SK-N-SH (cell line): ENCODE results near the gene CSPG4. TPM values are rescaled to one million over a fixed set of nuclear protein-coding genes. Genes with fewer than 3 reads are reported as not detected.
"Not testable (repeated sequence)": the region's sequence is repeated elsewhere in the genome, so short reads cannot be mapped to it uniquely, and the experiment has no call there.

Experiments
- CTCF ChIA-PET: fragments of 300-600, 350-600 bp; formaldehyde crosslinking; extraction: SDS; loops from one replicate; lab custom pipeline; 2021; lab: Yijun Ruan, JAX
- POLR2A ChIA-PET: fragments of 350-600 bp; sonication (Branson Sonifier 250); formaldehyde crosslinking; extraction: SDS; loops from one replicate; lab custom pipeline; 2020; ENCODE audit warnings: antibody characterized with exemption, inconsistent platforms; lab: Yijun Ruan, JAX
- DNase-seq: peaks from one replicate; pipeline ENCODE4 v3.0.0; 2012
- H2AFZ ChIP-seq: fragments of 200-600 bp; sonication (generic); 2 replicates; pipeline ENCODE4 v1.8.1; 2016; ENCODE audit warnings: antibody characterized with exemption, mild to moderate bottlenecking, low read depth
- H3F3A ChIP-seq: fragments of 200-600 bp; sonication (generic); replicated peaks from 2 replicates; pipeline ENCODE3; 2016; ENCODE audit warnings: antibody characterized with exemption, mild to moderate bottlenecking; ENCODE audit not compliant: insufficient read depth
- H3K27ac ChIP-seq, 2 experiments: fragments of 200-500 bp in 1 of 2; fragments of 200-600 bp in 1 of 2; sonication (Bioruptor generic) in 1 of 2; sonication (generic), shearing (Covaris generic) in 1 of 2; 2 replicates each; pipeline versions ENCODE4 v1.5.1 to v1.6.1; 2014 to 2016; ENCODE audit warnings: low read depth in 2 of 2, inconsistent platforms in 1 of 2, low read length in 1 of 2, mild to moderate bottlenecking in 1 of 2, mixed read lengths in 1 of 2
- H3K27me3 ChIP-seq: fragments of 200-600 bp; sonication (generic), shearing (Covaris generic); 2 replicates; pipeline ENCODE4 v1.6.1; 2016; ENCODE audit warnings: mixed run types; ENCODE audit not compliant: insufficient read depth
- H3K36me3 ChIP-seq, 2 experiments: fragments of 200-500 bp in 1 of 2; fragments of 200-600 bp in 1 of 2; sonication (Bioruptor generic) in 1 of 2; sonication (generic) in 1 of 2; replicated peaks in 1 of 2; 2 replicates each; pipeline versions ENCODE3 to v1.5.1; 2014 to 2016; ENCODE audit warnings: low read length in 1 of 2, mild to moderate bottlenecking in 1 of 2; ENCODE audit not compliant: insufficient read depth in 2 of 2, control insufficient read depth in 1 of 2
- H3K4me1 ChIP-seq, 2 experiments: fragments of 200-500 bp in 1 of 2; fragments of 200-600 bp in 1 of 2; sonication (Bioruptor generic) in 1 of 2; sonication (generic), shearing (Covaris generic) in 1 of 2; 2 replicates each; pipeline versions ENCODE4 v1.5.1 to v1.6.1; 2014 to 2016; ENCODE audit warnings: low read depth in 1 of 2, low read length in 1 of 2, mixed run types in 1 of 2; ENCODE audit not compliant: insufficient read depth in 2 of 2, control insufficient read depth in 1 of 2
- H3K4me2 ChIP-seq: fragments of 200-600 bp; sonication (generic), shearing (Covaris generic); 2 replicates; pipeline ENCODE4 v1.6.1; 2017; ENCODE audit warnings: mixed run types
- H3K4me3 ChIP-seq, 2 experiments: fragments of 200-500 bp in 1 of 2; fragments of 200-600 bp in 1 of 2; sonication (Bioruptor generic) in 1 of 2; sonication (generic), shearing (Covaris generic) in 1 of 2; 2 replicates each; pipeline versions ENCODE4 v1.5.1 to v1.8.1; 2014 to 2016; ENCODE audit warnings: low read depth in 2 of 2, inconsistent platforms in 1 of 2, low read length in 1 of 2, mild to moderate bottlenecking in 1 of 2, mixed read lengths in 1 of 2, moderate library complexity in 1 of 2
- H3K79me2 ChIP-seq: fragments of 200-600 bp; sonication (generic); 2 replicates; pipeline ENCODE4 v1.8.1; 2017; ENCODE audit warnings: mild to moderate bottlenecking; ENCODE audit not compliant: insufficient read depth
- H3K9ac ChIP-seq: fragments of 200-600 bp; sonication (generic); 2 replicates; pipeline ENCODE4 v1.6.1; 2017; ENCODE audit warnings: mixed run types
- H3K9me2 ChIP-seq: fragments of 200-600 bp; sonication (generic); 2 replicates; pipeline ENCODE4 v1.6.1; 2017; ENCODE audit warnings: mixed run types
- H3K9me3 ChIP-seq: fragments of 200-600 bp; sonication (generic); 2 replicates; pipeline ENCODE4 v1.6.1; 2017; ENCODE audit warnings: mixed run types, mild to moderate bottlenecking, moderate library complexity
- H4K20me1 ChIP-seq: fragments of 200-600 bp; sonication (generic); 2 replicates; pipeline ENCODE4 v1.6.1; 2017; ENCODE audit warnings: mild to moderate bottlenecking, mixed run types; ENCODE audit not compliant: insufficient read depth
- CHD2 ChIP-seq: fragments of 150-350 bp; IDR thresholded peaks from 2 replicates; pipeline ENCODE4 v1.6.1; 2018; ENCODE audit warnings: low read length; ENCODE audit not compliant: partially characterized antibody
- CTCF ChIP-seq: fragments of 200-600 bp; sonication (generic); IDR thresholded peaks from 2 replicates; pipeline ENCODE4 v1.6.1; 2017; ENCODE audit warnings: antibody characterized with exemption, mild to moderate bottlenecking, moderate library complexity
- FOXJ3 ChIP-seq: sonication (generic); formaldehyde crosslinking; IDR thresholded peaks from 2 replicates; pipeline ENCODE4 v1.5.1; 2020; ENCODE audit warnings: mild to moderate bottlenecking, missing genetic modification reagents
- FOXM1 ChIP-seq: IDR thresholded peaks from 2 replicates; pipeline ENCODE4 v1.4.0; 2012; ENCODE audit warnings: low read depth, mild to moderate bottlenecking
- MAX ChIP-seq: IDR thresholded peaks from 2 replicates; pipeline ENCODE4 v1.4.0; 2012; ENCODE audit warnings: low read depth
- MEF2A ChIP-seq: IDR thresholded peaks from 2 replicates; pipeline ENCODE4 v1.4.0; 2012; ENCODE audit warnings: low read depth, borderline replicate concordance
- MXI1 ChIP-seq: IDR thresholded peaks from 2 replicates; pipeline ENCODE4 v1.6.1; 2012; ENCODE audit warnings: mild to moderate bottlenecking, low read depth, low read length, improper control_type of control experiment
- NRF1 ChIP-seq: IDR thresholded peaks from 2 replicates; pipeline ENCODE4 v1.6.1; 2012; ENCODE audit warnings: low read depth, mild to moderate bottlenecking, low read length
- POLR2AphosphoS5 ChIP-seq: IDR thresholded peaks from 2 replicates; pipeline ENCODE4 v1.6.1; 2012; ENCODE audit warnings: low read depth, low read length
- RAD21 ChIP-seq: IDR thresholded peaks from 2 replicates; pipeline ENCODE4 v1.6.1; 2012; ENCODE audit warnings: mild to moderate bottlenecking, low read length
- RFX5 ChIP-seq: IDR thresholded peaks from 2 replicates; pipeline ENCODE4 v1.6.1; 2012; ENCODE audit warnings: mild to moderate bottlenecking, improper control_type of control experiment, low read length
- SIN3A ChIP-seq: IDR thresholded peaks from 2 replicates; pipeline ENCODE4 v1.6.1; 2012; ENCODE audit warnings: low read depth, mild to moderate bottlenecking, low read length, moderate library complexity, borderline replicate concordance
- SMC3 ChIP-seq: IDR thresholded peaks from 2 replicates; pipeline ENCODE4 v1.6.1; 2012; ENCODE audit warnings: low read depth, low read length, improper control_type of control experiment
- TEAD4 ChIP-seq: IDR thresholded peaks from 2 replicates; pipeline ENCODE4 v1.4.0; 2012; ENCODE audit warnings: mild to moderate bottlenecking, borderline replicate concordance; ENCODE audit not compliant: insufficient read depth
- YY1 ChIP-seq: IDR thresholded peaks from 2 replicates; pipeline ENCODE4 v1.4.0; 2012; ENCODE audit warnings: low read depth, mild to moderate bottlenecking
- WGBS: methylation state at CpG from one replicate; pipeline ENCODE4 v1.1.6; 2017; ENCODE audit warnings: low lambda C conversion rate; 5-methylcytosine and 5-hydroxymethylcytosine counted together
- polyA plus RNA-seq, 3 experiments: library from polyadenylated mRNA; depleted of rRNA; stranded (reverse); fragments of >200 nt; gene quantifications; 2 replicates each; pipeline ENCODE4 v1.2.3, GENCODE V29; 2012
- TF ChIP-seq, protein P1 (sequence below): fragments of 150-350 bp; IDR thresholded peaks from 2 replicates; pipeline ENCODE4 v1.6.1; 2017; ENCODE audit warnings: antibody characterized with exemption, low read length, low read depth, borderline replicate concordance
- TF ChIP-seq, protein P2 (sequence below): fragments of 150-350 bp; IDR thresholded peaks from 2 replicates; pipeline ENCODE4 v1.6.1; 2016; ENCODE audit warnings: mild to moderate bottlenecking, low read depth, low read length
- TF ChIP-seq, protein P3 (sequence below): IDR thresholded peaks from 2 replicates; pipeline ENCODE4; 2012

Gene CSPG4
- polyA plus RNA-seq, 1 of the 3 experiments (the other 2 are of a cell fraction), result 0.35 TPM

GRCh38 chr15:75636026-75636425, 76.6 kb downstream of the CSPG4 start:
- no peaks in the 10 kb centered on the region for H3K27me3 ChIP-seq
- no peaks in the 10 kb centered on the region for H3K9me3 ChIP-seq
- H3K36me3 ChIP-seq, result peaks cover 0 to 5% of the 10 kb centered on the region in 2 experiments
- H4K20me1 ChIP-seq, result peaks cover 20% of the 10 kb centered on the region
- peaks cover 11% of the 10 kb centered on the region in 2 experiments; a peak in 2 of 4 replicates for H3K4me1 ChIP-seq
- no peak overlapping the region for H2AFZ ChIP-seq
- ChIA-PET CTCF (interaction anchor here (1.1 to 1.5 kb wide), 3 partner anchors 10 to 14 kb away, joined by 3 to 8 read pairs (median 6); partner anchors contain the start of genes SNUPN and SNX33), POLR2A (interaction anchor here (1.4 kb wide), 1 partner anchor 10 kb away, joined by 4 read pairs; the partner anchor contains the start of gene SNUPN)
- TF ChIP-seq RAD21, result no peak
- TF ChIP-seq RFX5, result no peak
- no peak for TF ChIP-seq POLR2AphosphoS5
- TF ChIP-seq YY1, result no peak
- no peak for TF ChIP-seq MEF2A
- no peak for TF ChIP-seq NRF1
- TF ChIP-seq TEAD4, result no peak
- TF ChIP-seq, protein P1, sequence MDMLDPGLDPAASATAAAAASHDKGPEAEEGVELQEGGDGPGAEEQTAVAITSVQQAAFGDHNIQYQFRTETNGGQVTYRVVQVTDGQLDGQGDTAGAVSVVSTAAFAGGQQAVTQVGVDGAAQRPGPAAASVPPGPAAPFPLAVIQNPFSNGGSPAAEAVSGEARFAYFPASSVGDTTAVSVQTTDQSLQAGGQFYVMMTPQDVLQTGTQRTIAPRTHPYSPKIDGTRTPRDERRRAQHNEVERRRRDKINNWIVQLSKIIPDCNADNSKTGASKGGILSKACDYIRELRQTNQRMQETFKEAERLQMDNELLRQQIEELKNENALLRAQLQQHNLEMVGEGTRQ, result no peak
- TF ChIP-seq SMC3, result no peak
- no peak for TF ChIP-seq CHD2
- no peak for TF ChIP-seq FOXJ3 (CRISPR knock-in tag)
- no peak for TF ChIP-seq CTCF
- TF ChIP-seq, protein P2, sequence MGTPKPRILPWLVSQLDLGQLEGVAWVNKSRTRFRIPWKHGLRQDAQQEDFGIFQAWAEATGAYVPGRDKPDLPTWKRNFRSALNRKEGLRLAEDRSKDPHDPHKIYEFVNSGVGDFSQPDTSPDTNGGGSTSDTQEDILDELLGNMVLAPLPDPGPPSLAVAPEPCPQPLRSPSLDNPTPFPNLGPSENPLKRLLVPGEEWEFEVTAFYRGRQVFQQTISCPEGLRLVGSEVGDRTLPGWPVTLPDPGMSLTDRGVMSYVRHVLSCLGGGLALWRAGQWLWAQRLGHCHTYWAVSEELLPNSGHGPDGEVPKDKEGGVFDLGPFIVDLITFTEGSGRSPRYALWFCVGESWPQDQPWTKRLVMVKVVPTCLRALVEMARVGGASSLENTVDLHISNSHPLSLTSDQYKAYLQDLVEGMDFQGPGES, result no peak
- TF ChIP-seq SIN3A, result no peak
- TF ChIP-seq MXI1, result no peak
- TF ChIP-seq, protein P3, sequence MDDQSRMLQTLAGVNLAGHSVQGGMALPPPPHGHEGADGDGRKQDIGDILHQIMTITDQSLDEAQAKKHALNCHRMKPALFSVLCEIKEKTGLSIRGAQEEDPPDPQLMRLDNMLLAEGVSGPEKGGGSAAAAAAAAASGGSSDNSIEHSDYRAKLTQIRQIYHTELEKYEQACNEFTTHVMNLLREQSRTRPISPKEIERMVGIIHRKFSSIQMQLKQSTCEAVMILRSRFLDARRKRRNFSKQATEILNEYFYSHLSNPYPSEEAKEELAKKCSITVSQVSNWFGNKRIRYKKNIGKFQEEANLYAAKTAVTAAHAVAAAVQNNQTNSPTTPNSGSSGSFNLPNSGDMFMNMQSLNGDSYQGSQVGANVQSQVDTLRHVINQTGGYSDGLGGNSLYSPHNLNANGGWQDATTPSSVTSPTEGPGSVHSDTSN, result no peak
- no peak for TF ChIP-seq MAX
- TF ChIP-seq FOXM1, result no peak
- H3K79me2 ChIP-seq, result peaks cover 49% of the 10 kb centered on the region
- H3K27ac ChIP-seq, result no peak overlapping the region
- H3F3A ChIP-seq, result peaks cover 19% of the 10 kb centered on the region
- DNase-seq, result no peak
- no peak overlapping the region for H3K9ac ChIP-seq
- WGBS, result 96% methylated on average over 6 of the region's 6 CpGs
- H3K9me2 ChIP-seq, result no peaks in the 10 kb centered on the region
- H3K4me2 ChIP-seq, result no peak overlapping the region
- H3K4me3 ChIP-seq, result no peak overlapping the region

DNA sequence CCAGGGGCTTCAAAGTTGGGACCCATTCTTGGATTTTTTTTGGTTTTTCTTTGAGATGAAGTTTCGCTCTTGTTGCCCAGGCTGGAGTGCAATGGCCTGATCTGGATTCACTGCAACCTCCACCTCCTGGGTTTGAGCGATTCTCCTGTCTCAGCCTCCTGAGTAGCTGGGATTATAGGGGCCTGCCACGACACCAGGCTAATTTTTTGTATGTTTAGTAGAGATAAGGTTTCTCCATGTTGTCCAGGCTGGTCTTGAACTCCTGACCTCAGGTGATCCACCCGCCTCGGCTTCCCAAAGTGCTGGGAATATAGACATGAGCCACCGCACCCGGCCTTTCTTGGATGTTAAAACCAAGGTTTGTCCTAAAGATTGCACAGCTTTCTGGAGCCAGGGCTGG, 78.7 kb downstream of the CSPG4 start:
- CTCF ChIA-PET, H3F3A ChIP-seq, H3K36me3 ChIP-seq, DNase-seq, H3K27ac ChIP-seq, H3K9me2 ChIP-seq, H3K4me3 ChIP-seq, POLR2A ChIA-PET, H3K9me3 ChIP-seq, H3K27me3 ChIP-seq, H2AFZ ChIP-seq, H3K9ac ChIP-seq, H3K4me2 ChIP-seq: not testable (repeated sequence)
- whole genome bisulfite sequencing, result 83% methylated on average over 7 of the region's 7 CpGs
- H3K79me2 ChIP-seq, result peaks cover 39% of the 10 kb centered on the region
- peaks cover 11% of the 10 kb centered on the region in 2 experiments; a peak in 2 of 4 replicates for H3K4me1 ChIP-seq
- H4K20me1 ChIP-seq, result peaks cover 18% of the 10 kb centered on the region
